Chondrocyte (in vitro differentiated cells): Measurements from ENCODE around the gene RBMX2. TPM values are rescaled to one million over a fixed set of nuclear protein-coding genes. Genes with fewer than 3 reads are reported as not detected.

Experiments used
- DNase-seq: peaks from one replicate; pipeline ENCODE4 v3.0.0; 2021; ENCODE audit warnings: mixed read lengths, low spot score
- H3K27ac Mint-ChIP-seq: one replicate; pipeline ENCODE4 v1.8.0; 2021; ENCODE audit warnings: mild to moderate bottlenecking, moderate library complexity, mixed read lengths; ENCODE audit not compliant: unreplicated experiment
- H3K27me3 Mint-ChIP-seq: 2 replicates; pipeline ENCODE4 v1.8.0; 2021; ENCODE audit warnings: low read depth, mixed read lengths
- H3K36me3 Mint-ChIP-seq: 2 replicates; pipeline ENCODE4 v1.8.0; 2021; ENCODE audit warnings: low read depth, mixed read lengths
- H3K4me1 Mint-ChIP-seq: 2 replicates; pipeline ENCODE4 v1.8.0; 2021; ENCODE audit warnings: low read depth, mild to moderate bottlenecking, mixed read lengths
- H3K4me3 Mint-ChIP-seq: one replicate; pipeline ENCODE4 v1.8.0; 2021; ENCODE audit warnings: mild to moderate bottlenecking, moderate library complexity, mixed read lengths; ENCODE audit not compliant: unreplicated experiment
- H3K9me3 Mint-ChIP-seq: 2 replicates; pipeline ENCODE4 v1.8.0; 2021; ENCODE audit warnings: low read depth, mixed read lengths
- total RNA-seq: library from RNA; stranded (reverse); gene quantifications from 3 replicates; pipeline ENCODE4 v1.2.1, GENCODE V29; 2021
- TF ChIP-seq, protein P1 (sequence below): fragments of 200-600 bp; sonication (generic); IDR thresholded peaks from 2 replicates; pipeline ENCODE4 v1.5.0; 2021; ENCODE audit warnings: antibody characterized with exemption, mild to moderate bottlenecking, moderate library complexity

Gene RBMX2
- total RNA-seq, 1 donor from 2014 or later: 16.3 TPM

DNA sequence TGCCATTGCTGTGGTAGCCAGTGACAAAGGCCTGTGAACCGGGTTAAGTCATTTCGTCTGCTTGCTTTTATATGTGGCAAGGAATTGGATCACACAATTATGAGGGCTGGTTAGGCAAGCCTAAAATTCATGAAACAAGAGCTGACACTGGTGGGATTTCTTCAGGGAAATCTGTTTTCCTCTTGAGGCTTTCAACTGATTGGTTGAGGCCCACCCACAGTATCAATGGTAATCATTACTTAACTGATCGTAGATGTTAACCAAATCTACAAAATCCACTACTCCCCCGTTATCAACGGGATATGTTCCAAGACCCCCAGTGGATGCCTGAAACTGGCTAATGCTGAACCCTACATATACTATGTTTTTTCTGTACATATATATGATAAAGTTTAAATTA, 13.0 kb downstream of the RBMX2 start:
- H3K4me1 Mint-ChIP-seq: no peaks in the 10 kb centered on the region

DNA sequence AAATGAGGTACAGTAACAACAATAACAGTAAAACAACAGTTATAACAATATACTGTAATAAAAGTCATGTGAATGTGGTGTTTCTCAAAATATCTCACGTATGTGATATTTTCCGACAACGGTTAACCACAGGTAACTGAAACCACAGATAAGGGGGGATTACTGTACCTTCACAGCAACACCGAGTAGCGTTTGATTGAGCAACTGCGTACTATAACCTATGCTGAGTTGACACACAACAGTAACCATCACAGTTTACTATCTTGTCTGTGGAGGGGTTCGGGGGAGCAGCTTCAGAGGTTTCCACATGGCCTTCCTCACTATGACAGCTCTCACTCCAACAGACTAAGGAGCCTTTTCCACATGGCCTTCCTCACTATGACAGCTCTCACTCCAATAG, 13.4 kb downstream of the RBMX2 start:
- H3K4me3 Mint-ChIP-seq: no peak overlapping the region
- no peak for DNase-seq
- H3K27me3 Mint-ChIP-seq: peaks cover 2% of the 10 kb centered on the region
- no peak overlapping the region for H3K27ac Mint-ChIP-seq
- no peaks in the 10 kb centered on the region for H3K9me3 Mint-ChIP-seq
- TF ChIP-seq, protein P1, sequence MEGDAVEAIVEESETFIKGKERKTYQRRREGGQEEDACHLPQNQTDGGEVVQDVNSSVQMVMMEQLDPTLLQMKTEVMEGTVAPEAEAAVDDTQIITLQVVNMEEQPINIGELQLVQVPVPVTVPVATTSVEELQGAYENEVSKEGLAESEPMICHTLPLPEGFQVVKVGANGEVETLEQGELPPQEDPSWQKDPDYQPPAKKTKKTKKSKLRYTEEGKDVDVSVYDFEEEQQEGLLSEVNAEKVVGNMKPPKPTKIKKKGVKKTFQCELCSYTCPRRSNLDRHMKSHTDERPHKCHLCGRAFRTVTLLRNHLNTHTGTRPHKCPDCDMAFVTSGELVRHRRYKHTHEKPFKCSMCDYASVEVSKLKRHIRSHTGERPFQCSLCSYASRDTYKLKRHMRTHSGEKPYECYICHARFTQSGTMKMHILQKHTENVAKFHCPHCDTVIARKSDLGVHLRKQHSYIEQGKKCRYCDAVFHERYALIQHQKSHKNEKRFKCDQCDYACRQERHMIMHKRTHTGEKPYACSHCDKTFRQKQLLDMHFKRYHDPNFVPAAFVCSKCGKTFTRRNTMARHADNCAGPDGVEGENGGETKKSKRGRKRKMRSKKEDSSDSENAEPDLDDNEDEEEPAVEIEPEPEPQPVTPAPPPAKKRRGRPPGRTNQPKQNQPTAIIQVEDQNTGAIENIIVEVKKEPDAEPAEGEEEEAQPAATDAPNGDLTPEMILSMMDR: no peak
- H3K4me1 Mint-ChIP-seq: no peaks in the 10 kb centered on the region
- peaks cover 12% of the 10 kb centered on the region for H3K36me3 Mint-ChIP-seq

More for the DNA sequence above, 13.0 kb downstream of the RBMX2 start:
- H3K27ac Mint-ChIP-seq: no peak overlapping the region
- DNase-seq: no peak
- no peak overlapping the region for H3K4me3 Mint-ChIP-seq
- peaks cover 2% of the 10 kb centered on the region for H3K27me3 Mint-ChIP-seq
- TF ChIP-seq, protein P1: no peak
- H3K9me3 Mint-ChIP-seq: no peaks in the 10 kb centered on the region
- peaks cover 12% of the 10 kb centered on the region for H3K36me3 Mint-ChIP-seq

DNA sequence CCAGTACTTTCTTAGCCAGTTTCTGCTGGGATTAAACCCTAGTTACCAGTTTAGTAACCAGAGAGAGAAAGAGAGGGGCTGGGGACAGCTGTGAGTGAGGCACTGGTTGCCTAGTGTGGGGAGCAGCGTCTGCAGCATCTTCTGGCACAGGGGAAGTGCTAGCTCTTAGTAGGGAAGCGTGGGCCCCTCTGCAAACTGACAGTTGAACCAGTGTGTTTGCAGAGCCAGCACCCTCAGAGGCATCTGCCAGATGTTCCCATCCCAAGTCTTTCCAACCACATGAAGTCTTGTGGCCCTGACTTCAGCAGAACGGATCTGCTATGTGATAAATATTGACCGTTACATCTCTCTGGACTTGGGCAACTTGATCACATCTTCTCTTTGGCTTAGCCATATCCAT, 15.0 kb downstream of the RBMX2 start:
- no peak for DNase-seq
- peaks cover 2% of the 10 kb centered on the region for H3K27me3 Mint-ChIP-seq
- no peak overlapping the region for H3K4me3 Mint-ChIP-seq
- H3K36me3 Mint-ChIP-seq: peaks cover 9% of the 10 kb centered on the region
- TF ChIP-seq, protein P1: no peak
- no peak overlapping the region for H3K27ac Mint-ChIP-seq
- no peaks in the 10 kb centered on the region for H3K9me3 Mint-ChIP-seq
- H3K4me1 Mint-ChIP-seq: no peaks in the 10 kb centered on the region

DNA sequence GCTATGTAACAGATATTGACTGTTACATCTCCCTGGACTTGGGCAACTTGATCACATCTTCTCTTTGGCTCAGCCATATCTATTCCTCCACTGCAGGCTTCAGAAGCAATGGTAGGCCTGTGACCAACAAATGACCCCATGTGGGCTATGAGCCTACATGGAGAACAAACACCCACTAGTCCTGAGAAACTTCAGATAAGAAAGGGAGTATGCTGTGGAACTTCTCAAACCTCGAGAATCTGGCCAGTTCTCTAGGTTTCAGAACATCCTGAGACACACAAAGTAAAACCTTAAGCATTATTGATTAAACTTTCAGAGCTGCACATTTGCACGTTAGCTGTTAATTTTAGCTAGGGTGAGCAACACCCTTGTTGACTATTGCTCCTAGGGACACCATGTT, 16.3 kb downstream of the RBMX2 start:
- TF ChIP-seq, protein P1: no peak
- no peaks in the 10 kb centered on the region for H3K9me3 Mint-ChIP-seq
- DNase-seq: no peak
- H3K4me1 Mint-ChIP-seq: no peaks in the 10 kb centered on the region
- H3K36me3 Mint-ChIP-seq: peaks cover 4% of the 10 kb centered on the region
- H3K4me3 Mint-ChIP-seq: no peak overlapping the region
- peaks cover 2% of the 10 kb centered on the region for H3K27me3 Mint-ChIP-seq
- H3K27ac Mint-ChIP-seq: no peak overlapping the region

DNA sequence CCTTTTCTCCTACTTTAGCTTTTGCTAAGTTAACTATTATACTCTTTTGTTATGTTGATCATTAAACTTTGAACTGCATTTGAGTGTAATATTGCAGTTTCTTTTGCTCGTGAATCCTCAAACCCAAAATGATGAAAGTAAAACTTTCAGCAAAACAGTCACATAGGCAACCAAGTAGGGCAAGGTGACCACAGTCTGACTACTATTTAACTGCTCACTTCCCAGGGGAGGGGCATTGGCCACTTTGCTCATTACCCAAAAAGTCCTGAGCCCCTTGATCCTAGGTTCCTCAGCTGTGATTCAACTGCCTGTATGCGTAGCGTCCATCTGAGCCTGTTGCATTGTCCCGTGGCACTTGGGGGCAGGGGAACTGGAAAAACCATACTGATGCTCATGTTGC, 17.0 kb downstream of the RBMX2 start:
- TF ChIP-seq, protein P1: no peak
- Mint-ChIP-seq H3K27me3 (peaks cover 2% of the 10 kb centered on the region), H3K4me3 (no peak overlapping the region), H3K36me3 (peaks cover 3% of the 10 kb centered on the region), H3K27ac (no peak overlapping the region), H3K9me3 (no peaks in the 10 kb centered on the region), H3K4me1 (no peaks in the 10 kb centered on the region)
- DNase-seq: no peak
